ENCODE measurements around the gene SNCAIP.

The SNCAIP gene

GRCh38 chr5:122311961-122312590 is at the start of gene SNCAIP:
SNCAIP (plus strand) TSS chr5:122312237; CDS start chr5:122391135, 78,898 bp downstream.
- FAIRE-seq, result no peak
- peak; percentile 56 for DNase-seq (ENCODE audit: insufficient read length, low spot score)
- no peak for TF ChIP-seq POLR2A (IDR thresholded peaks at IDR 0.05; ENCODE audit: low read depth, low read length)

GRCh38 chr5:122263352-122264030 is 48.5 kb upstream of the SNCAIP start:
- FAIRE-seq (no peak), DNase-seq (ENCODE audit: insufficient read length, low spot score) (no peak)
- TF ChIP-seq POLR2A (IDR thresholded peaks at IDR 0.05; ENCODE audit: low read depth, low read length), result no peak

GRCh38 chr5:122264610-122265009 is 47.4 kb upstream of the SNCAIP start:
- DNase-seq (ENCODE audit: insufficient read length, low spot score), result no peak
- no peak for FAIRE-seq
- TF ChIP-seq POLR2A (IDR thresholded peaks at IDR 0.05; ENCODE audit: low read depth, low read length), result no peak

GRCh38 chr5:122267185-122267584 is 44.9 kb upstream of the SNCAIP start:
- no peak for DNase-seq (ENCODE audit: insufficient read length, low spot score)
- no peak for TF ChIP-seq POLR2A (IDR thresholded peaks at IDR 0.05; ENCODE audit: low read depth, low read length)
- FAIRE-seq, result no peak

- DNase-seq (ENCODE audit: insufficient read length, low spot score) (no peak), FAIRE-seq (no peak)
- no peak for TF ChIP-seq POLR2A (IDR thresholded peaks at IDR 0.05; ENCODE audit: low read depth, low read length)
These were observed 38.3 kb upstream of the SNCAIP start for GRCh38 chr5:122273696-122274095.

- no peak for TF ChIP-seq POLR2A (IDR thresholded peaks at IDR 0.05; ENCODE audit: low read depth, low read length)
- no peak for FAIRE-seq
- no peak for DNase-seq (ENCODE audit: insufficient read length, low spot score)
These were observed 28.4 kb upstream of the SNCAIP start for GRCh38 chr5:122283592-122283991.

GRCh38 chr5:122286541-122286940 is 25.5 kb upstream of the SNCAIP start:
- TF ChIP-seq POLR2A (IDR thresholded peaks at IDR 0.05; ENCODE audit: low read depth, low read length), result no peak
- DNase-seq (ENCODE audit: insufficient read length, low spot score) (no peak), FAIRE-seq (no peak)

GRCh38 chr5:122287101-122287500 is 24.9 kb upstream of the SNCAIP start:
- no peak for TF ChIP-seq POLR2A (IDR thresholded peaks at IDR 0.05; ENCODE audit: low read depth, low read length)
- no peak for FAIRE-seq
- DNase-seq (ENCODE audit: insufficient read length, low spot score), result no peak

- TF ChIP-seq POLR2A (IDR thresholded peaks at IDR 0.05; ENCODE audit: low read depth, low read length), result no peak
- no peak for FAIRE-seq
These were observed 20.8 kb upstream of the SNCAIP start for GRCh38 chr5:122291000-122291901.

GRCh38 chr5:122292332-122292731 is 19.7 kb upstream of the SNCAIP start:
- no peak for DNase-seq (ENCODE audit: insufficient read length, low spot score)
- TF ChIP-seq POLR2A (IDR thresholded peaks at IDR 0.05; ENCODE audit: low read depth, low read length), result no peak

More at GRCh38 chr5:122291000-122291901, 20.8 kb upstream of the SNCAIP start:
- DNase-seq (ENCODE audit: insufficient read length, low spot score), result no peak

GRCh38 chr5:122295138-122295537 is 16.9 kb upstream of the SNCAIP start:
- TF ChIP-seq POLR2A (IDR thresholded peaks at IDR 0.05; ENCODE audit: low read depth, low read length), result no peak
- DNase-seq (ENCODE audit: insufficient read length, low spot score), result no peak

More at GRCh38 chr5:122292332-122292731, 19.7 kb upstream of the SNCAIP start:
- FAIRE-seq, result no peak

GRCh38 chr5:122296871-122297270 is 15.2 kb upstream of the SNCAIP start:
- DNase-seq (ENCODE audit: insufficient read length, low spot score) (no peak), FAIRE-seq (no peak)
- no peak for TF ChIP-seq POLR2A (IDR thresholded peaks at IDR 0.05; ENCODE audit: low read depth, low read length)

More at GRCh38 chr5:122295138-122295537, 16.9 kb upstream of the SNCAIP start:
- no peak for FAIRE-seq

- DNase-seq (ENCODE audit: insufficient read length, low spot score) (no peak), FAIRE-seq (no peak)
- TF ChIP-seq POLR2A (IDR thresholded peaks at IDR 0.05; ENCODE audit: low read depth, low read length), result no peak
These were observed 14.3 kb upstream of the SNCAIP start for GRCh38 chr5:122297587-122298298.

Measured in H54 (cell line).